Kidney epithelial cell (primary cell): ENCODE measurements around the gene IKBKE. TPM values are rescaled to one million over a fixed set of nuclear protein-coding genes. Genes with fewer than 3 reads are reported as not detected.

ENCODE experiments used
- DNase-seq: peaks from one replicate; pipeline ENCODE4 v3.0.0-alpha.2; 2010; ENCODE audit warnings: low read depth
- H3K27me3 ChIP-seq: 2 replicates; pipeline ENCODE4 v1.6.0; 2011; ENCODE audit warnings: low read length; ENCODE audit not compliant: control insufficient read depth, insufficient read depth
- H3K36me3 ChIP-seq: 2 replicates; pipeline ENCODE4 v1.5.1; 2011; ENCODE audit warnings: low read length; ENCODE audit not compliant: control insufficient read depth, insufficient read depth
- H3K4me3 ChIP-seq: 2 replicates; pipeline ENCODE4 v1.5.1; 2011; ENCODE audit warnings: low read depth, mild to moderate bottlenecking, control low read depth, low read length
- CTCF ChIP-seq: IDR thresholded peaks from 2 replicates; pipeline ENCODE4 v1.5.1; 2011; ENCODE audit warnings: mild to moderate bottlenecking, moderate library complexity, low read length, control low read depth, inconsistent platforms; ENCODE audit not compliant: insufficient read depth, poor library complexity, severe bottlenecking
- total RNA-seq: library from RNA; depleted of rRNA; stranded (reverse); fragments of >200 nt; gene quantifications from 2 replicates; pipeline ENCODE4 v1.2.3, GENCODE V29; 2015

The IKBKE gene
- total RNA-seq, 1 donor from 2014 or later: 33.2 TPM

- Histone ChIP-seq H3K27me3 (no peaks in the 10 kb centered on the region), H3K4me3 (no peak overlapping the region), H3K36me3 (no peaks in the 10 kb centered on the region)
- DNase-seq: no peak
- no peak for TF ChIP-seq CTCF
Observed at GRCh38 chr1:206532368-206532767, 62.1 kb downstream of the IKBKE start.

- H3K36me3 ChIP-seq: no peaks in the 10 kb centered on the region
- no peaks in the 10 kb centered on the region for H3K27me3 ChIP-seq
- TF ChIP-seq CTCF: no peak
- no peak for DNase-seq
- H3K4me3 ChIP-seq: no peak overlapping the region
Observed at GRCh38 chr1:206534552-206534951, 64.3 kb downstream of the IKBKE start.

GRCh38 chr1:206535853-206536188 is 65.5 kb downstream of the IKBKE start:
- Histone ChIP-seq H3K36me3 (no peaks in the 10 kb centered on the region), H3K4me3 (no peak overlapping the region), H3K27me3 (no peaks in the 10 kb centered on the region)
- TF ChIP-seq CTCF: no peak
- DNase-seq: no peak

GRCh38 chr1:206537141-206537540 is 66.9 kb downstream of the IKBKE start:
- Histone ChIP-seq H3K36me3 (no peaks in the 10 kb centered on the region), H3K4me3 (no peak overlapping the region), H3K27me3 (no peaks in the 10 kb centered on the region)
- no peak for DNase-seq
- TF ChIP-seq CTCF: no peak

GRCh38 chr1:206538086-206538770 is 68.0 kb downstream of the IKBKE start:
- no peak for TF ChIP-seq CTCF
- no peaks in the 10 kb centered on the region for H3K27me3 ChIP-seq
- H3K4me3 ChIP-seq: no peak overlapping the region
- no peak for DNase-seq
- H3K36me3 ChIP-seq: no peaks in the 10 kb centered on the region

GRCh38 chr1:206538901-206539640 is 68.8 kb downstream of the IKBKE start:
- H3K36me3 ChIP-seq: no peaks in the 10 kb centered on the region
- H3K4me3 ChIP-seq: no peak overlapping the region
- no peaks in the 10 kb centered on the region for H3K27me3 ChIP-seq
- DNase-seq: no peak
- no peak for TF ChIP-seq CTCF
